Measurements from ENCODE around the gene OCLN.
A peak's percentile ranks its signal among the peaks of the same experiment; 100 is the strongest.
"Not testable (repeated sequence)": the region's sequence is repeated elsewhere in the genome, so short reads cannot be mapped to it uniquely, and the experiment has no call there.

OCLN gene

GRCh38 chr5:69492391-69492922 lies at the start of gene OCLN:
TSS of gene OCLN (plus strand) at chr5:69492790. CDS start at chr5:69504245, 11,455 bp downstream.
- H3K4me3 ChIP-seq (ENCODE audit: low read length) = peak within 1 kb of the TSS; percentile 64
- no peak for TF ChIP-seq ZNF274 (IDR thresholded peaks at IDR 0.05; ENCODE audit: low read depth, low read length)

GRCh38 chr5:69444127-69444754 lies 48.3 kb upstream of the OCLN start:
- no peak overlapping the region for H3K4me3 ChIP-seq (ENCODE audit: low read length)
- TF ChIP-seq ZNF274 (IDR thresholded peaks at IDR 0.05; ENCODE audit: low read depth, low read length) = no peak

GRCh38 chr5:69449511-69449910 lies 43.1 kb upstream of the OCLN start:
- H3K4me3 ChIP-seq (ENCODE audit: low read length) = no peak overlapping the region
- TF ChIP-seq ZNF274 (IDR thresholded peaks at IDR 0.05; ENCODE audit: low read depth, low read length) = no peak

- no peak overlapping the region for H3K4me3 ChIP-seq (ENCODE audit: low read length)
These were observed 42.5 kb upstream of the OCLN start for GRCh38 chr5:69450116-69450515.

GRCh38 chr5:69450527-69450926 lies 42.1 kb upstream of the OCLN start:
- H3K4me3 ChIP-seq (ENCODE audit: low read length) = not testable (repeated sequence)

More at GRCh38 chr5:69450116-69450515, 42.5 kb upstream of the OCLN start:
- TF ChIP-seq ZNF274 (IDR thresholded peaks at IDR 0.05; ENCODE audit: low read depth, low read length) = no peak

GRCh38 chr5:69451941-69452647 lies 40.5 kb upstream of the OCLN start:
- no peak overlapping the region for H3K4me3 ChIP-seq (ENCODE audit: low read length)
- no peak for TF ChIP-seq ZNF274 (IDR thresholded peaks at IDR 0.05; ENCODE audit: low read depth, low read length)

- H3K4me3 ChIP-seq (ENCODE audit: low read length) = not testable (repeated sequence)
These were observed 39.1 kb upstream of the OCLN start for GRCh38 chr5:69453487-69453886.

- no peak overlapping the region for H3K4me3 ChIP-seq (ENCODE audit: low read length)
- TF ChIP-seq ZNF274 (IDR thresholded peaks at IDR 0.05; ENCODE audit: low read depth, low read length) = no peak
These were observed 37.9 kb upstream of the OCLN start for GRCh38 chr5:69454460-69455249.

GRCh38 chr5:69455428-69455988 lies 37.1 kb upstream of the OCLN start:
- H3K4me3 ChIP-seq (ENCODE audit: low read length) = not testable (repeated sequence)

GRCh38 chr5:69462170-69462569 lies 30.4 kb upstream of the OCLN start:
- no peak for TF ChIP-seq ZNF274 (IDR thresholded peaks at IDR 0.05; ENCODE audit: low read depth, low read length)

GRCh38 chr5:69466375-69466774 lies 26.2 kb upstream of the OCLN start:
- H3K4me3 ChIP-seq (ENCODE audit: low read length) = not testable (repeated sequence)

More at GRCh38 chr5:69462170-69462569, 30.4 kb upstream of the OCLN start:
- H3K4me3 ChIP-seq (ENCODE audit: low read length) = no peak overlapping the region

- TF ChIP-seq ZNF274 (IDR thresholded peaks at IDR 0.05; ENCODE audit: low read depth, low read length) = no peak
- H3K4me3 ChIP-seq (ENCODE audit: low read length) = peak overlapping the region; percentile 7; the same call in 1 of the 2 replicates
These were observed 25.0 kb upstream of the OCLN start for GRCh38 chr5:69467442-69468225.

- H3K4me3 ChIP-seq (ENCODE audit: low read length) = no peak overlapping the region
- TF ChIP-seq ZNF274 (IDR thresholded peaks at IDR 0.05; ENCODE audit: low read depth, low read length) = no peak
These were observed 24.0 kb upstream of the OCLN start for GRCh38 chr5:69468631-69469030.

GRCh38 chr5:69471516-69471915 lies 21.1 kb upstream of the OCLN start:
- not testable (repeated sequence) for H3K4me3 ChIP-seq (ENCODE audit: low read length)

- H3K4me3 ChIP-seq (ENCODE audit: low read length) = not testable (repeated sequence)
These were observed 20.0 kb upstream of the OCLN start for GRCh38 chr5:69472535-69473143.
